ENCODE measurements around the gene PREP.

The PREP gene

DNA sequence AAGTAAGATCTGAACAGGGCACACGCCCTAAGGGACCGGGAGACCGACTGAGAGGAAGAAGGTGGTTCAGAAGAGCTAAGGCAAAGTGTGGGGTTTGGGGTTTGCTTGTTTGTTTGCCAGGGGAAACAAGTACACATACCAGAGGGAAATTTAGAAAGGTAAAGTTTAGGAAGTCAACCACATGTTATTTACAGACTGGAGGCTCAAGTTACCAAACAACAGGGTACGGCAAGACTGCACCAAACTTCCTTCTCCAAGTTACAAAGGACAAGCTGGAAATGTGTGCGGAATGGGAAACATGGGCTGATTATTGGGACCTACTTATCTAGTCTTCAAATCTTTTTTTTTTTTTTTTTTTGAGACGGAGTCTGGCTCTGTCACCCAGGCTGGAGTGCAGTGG is 11.2 kb downstream of the PREP start:
- no peak for DNase-seq

DNA sequence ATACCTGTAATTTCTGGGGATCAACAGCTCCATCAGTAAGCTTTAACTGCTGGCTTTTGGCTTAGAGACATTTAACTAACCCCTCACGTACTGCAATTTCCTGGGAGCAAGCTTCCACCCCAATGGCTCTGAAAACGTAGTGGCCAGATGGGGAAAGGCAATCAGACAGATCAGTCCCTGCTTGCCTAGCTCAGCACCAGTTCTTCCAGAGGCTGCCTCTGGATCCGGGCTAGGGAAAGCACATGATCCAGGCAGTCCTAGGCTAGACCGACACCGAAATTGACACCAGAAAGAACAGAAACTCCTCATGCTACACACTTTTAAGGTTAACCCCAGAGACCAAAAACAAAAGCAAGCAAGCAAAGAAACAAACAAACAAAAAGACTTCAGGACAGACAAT is 13.3 kb downstream of the PREP start:
- no peak for DNase-seq

DNA sequence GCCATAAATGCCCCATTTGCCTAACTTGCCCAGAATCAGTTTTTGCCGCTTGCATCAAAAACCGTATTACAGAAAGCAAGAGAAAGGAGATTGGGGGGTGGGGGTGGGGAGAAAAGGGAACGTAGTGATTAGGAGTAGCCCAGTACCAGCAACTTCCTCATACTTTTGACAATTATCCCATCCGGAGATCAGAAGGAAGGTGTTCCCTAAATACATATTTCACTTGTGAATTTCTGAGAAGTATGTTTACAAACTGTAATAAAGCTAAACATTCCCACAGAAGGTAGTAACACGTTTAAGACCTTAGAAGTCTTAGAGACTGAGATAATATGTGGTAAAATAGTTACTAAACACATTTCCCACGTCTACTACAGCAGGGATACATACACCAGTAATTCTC is 14.5 kb downstream of the PREP start:
- no peak for DNase-seq

DNA sequence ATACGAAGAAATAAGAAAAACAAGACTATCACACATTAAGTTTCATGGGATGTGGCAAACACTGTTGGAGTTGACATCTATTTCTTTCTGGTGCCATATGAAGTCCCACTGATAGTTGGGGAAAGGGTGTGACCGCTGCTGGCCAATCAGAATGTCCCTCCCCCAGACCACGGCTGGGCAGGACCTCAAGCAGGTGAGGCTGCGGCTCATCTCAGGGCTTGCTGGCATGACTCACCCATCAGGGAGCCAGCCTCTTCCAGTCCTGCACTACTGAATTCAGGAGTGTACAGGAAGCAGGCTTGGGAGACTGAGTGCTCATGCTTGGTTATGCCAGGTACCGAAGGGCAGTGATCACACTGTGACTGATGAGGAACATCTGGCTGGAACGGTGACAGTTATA is 18.9 kb downstream of the PREP start:
- no peak for DNase-seq

DNA sequence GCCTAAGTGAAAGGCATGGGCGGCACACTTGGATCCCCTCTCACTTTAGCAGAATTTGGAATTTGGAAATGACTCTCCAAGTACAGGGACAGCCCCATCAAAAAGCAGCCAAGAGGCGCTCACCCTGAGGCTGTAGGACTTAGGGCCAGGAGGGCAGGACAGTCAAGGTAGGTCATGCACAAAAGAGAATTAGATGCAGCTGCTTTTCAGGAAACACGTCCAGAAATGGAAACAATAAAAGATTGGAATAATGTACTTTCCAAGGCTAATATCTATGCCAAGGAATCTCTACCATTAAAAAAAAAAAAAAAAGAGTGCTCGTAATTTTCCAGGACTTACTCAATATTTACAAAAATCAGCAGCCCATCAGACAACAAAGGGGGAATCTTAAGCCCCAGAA is 19.9 kb downstream of the PREP start:
- no peak for DNase-seq

DNA sequence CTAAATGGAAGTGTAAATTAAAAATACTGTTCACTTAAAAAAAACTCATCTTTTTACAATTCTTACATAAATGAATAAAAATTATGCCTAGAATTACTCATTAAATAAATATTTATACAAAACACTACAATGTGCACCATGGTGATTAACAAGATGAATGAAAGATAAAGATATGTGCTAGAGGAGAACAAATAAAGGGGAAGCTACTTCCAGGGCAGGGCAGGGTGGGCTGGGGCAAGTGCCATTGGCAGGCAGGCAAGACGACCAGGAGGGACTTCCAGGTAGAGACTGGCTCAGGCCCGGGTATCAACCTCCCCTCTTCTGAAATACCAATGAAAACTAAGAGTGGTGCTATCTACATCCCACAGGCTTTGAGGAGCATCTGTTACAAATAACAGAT is 20.4 kb downstream of the PREP start:
- DNase-seq, result no peak

DNA sequence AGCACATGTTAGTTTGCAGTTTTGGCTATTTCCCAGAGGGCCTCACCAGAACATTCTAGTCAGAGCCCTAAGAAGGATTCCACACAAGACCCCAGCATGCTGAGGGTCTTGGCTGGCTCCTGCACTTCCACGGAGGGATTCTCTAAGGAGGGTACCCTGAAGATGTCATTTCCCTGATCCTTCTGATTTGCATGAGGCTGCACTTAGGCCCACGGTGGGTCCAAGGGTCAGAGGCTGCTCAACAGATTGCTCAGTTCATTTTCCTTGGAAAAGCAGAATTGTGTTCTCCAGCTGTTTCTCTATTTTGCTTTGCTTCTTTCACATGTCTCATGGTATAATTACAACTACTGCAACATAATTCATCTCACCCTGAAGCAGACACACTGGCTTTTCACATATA is 22.2 kb downstream of the PREP start:
- no peak for DNase-seq

DNA sequence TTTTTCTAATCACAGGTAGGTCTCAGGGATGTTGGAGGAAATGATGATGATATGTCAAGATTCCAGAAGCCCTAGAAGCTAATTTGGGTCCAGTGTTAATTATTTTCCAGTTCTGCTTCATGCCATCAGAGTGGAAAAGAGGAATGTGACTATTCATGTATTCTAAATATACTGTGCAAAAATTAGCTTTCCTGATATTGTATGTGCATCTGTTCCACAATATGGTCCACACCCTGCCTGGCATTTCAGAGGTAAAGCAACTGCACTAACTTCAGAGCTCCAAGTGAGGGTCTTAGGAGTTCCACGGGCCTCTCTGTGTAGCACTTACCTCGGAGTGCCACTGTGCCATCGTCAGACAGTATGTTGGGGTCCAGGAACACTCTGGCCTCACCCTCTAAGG is 27.1 kb downstream of the PREP start:
- DNase-seq, result no peak

DNA sequence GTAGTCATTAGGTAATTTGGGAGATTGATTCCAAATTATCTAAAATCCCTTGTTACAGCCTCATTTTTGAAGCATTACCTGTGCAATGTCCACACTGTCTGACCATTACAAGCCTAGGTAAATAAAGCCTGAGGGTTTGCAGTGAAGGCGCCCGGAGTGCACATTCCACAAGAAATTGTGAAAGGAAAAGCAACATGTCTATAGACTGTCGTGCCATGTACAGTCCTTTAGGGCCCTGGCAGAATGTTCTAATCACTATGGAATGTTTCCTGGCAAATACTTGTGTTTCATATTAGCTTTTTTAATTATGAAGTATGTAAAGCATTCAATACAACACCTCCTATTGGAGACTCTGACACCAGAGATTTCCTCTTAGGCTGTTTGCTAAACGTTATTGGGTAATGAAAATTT is 28.9 kb downstream of the PREP start:
- no peak for DNase-seq

DNA sequence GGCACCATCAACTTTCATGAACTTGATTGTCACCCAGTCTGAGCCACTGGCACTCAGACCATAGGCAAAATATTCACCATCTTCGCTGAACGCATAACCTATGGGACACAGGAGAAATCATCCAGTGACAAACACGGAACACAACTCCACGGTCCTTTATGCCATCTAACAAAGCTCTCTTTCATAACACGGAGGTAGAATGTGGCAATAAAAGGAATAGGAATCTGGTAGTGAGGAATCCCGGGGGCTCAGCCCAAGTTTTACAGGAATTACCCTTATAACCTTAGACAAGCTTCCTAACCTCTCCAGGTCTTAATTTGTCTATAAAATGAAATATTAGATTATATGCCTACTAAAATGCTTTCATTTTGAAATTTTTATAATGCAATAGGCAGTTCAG is 29.4 kb downstream of the PREP start:
- no peak for DNase-seq

DNA sequence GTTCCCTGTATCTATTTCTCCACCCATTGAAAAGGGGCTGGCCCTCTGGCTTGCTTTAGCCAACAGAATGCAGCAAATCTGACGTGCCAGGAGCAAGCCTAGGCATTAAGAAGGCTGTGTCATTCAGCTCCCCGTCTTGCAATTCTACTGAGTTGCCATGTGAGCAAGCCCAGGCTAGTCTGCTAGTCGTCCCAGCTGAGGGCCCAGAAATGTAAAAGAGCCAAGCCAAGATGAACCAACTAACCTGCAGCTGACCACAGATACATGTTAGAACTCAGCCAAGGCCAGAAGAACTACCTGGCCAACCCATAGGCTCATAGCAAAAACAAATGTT is 30.1 kb downstream of the PREP start:
- DNase-seq, result no peak

DNA sequence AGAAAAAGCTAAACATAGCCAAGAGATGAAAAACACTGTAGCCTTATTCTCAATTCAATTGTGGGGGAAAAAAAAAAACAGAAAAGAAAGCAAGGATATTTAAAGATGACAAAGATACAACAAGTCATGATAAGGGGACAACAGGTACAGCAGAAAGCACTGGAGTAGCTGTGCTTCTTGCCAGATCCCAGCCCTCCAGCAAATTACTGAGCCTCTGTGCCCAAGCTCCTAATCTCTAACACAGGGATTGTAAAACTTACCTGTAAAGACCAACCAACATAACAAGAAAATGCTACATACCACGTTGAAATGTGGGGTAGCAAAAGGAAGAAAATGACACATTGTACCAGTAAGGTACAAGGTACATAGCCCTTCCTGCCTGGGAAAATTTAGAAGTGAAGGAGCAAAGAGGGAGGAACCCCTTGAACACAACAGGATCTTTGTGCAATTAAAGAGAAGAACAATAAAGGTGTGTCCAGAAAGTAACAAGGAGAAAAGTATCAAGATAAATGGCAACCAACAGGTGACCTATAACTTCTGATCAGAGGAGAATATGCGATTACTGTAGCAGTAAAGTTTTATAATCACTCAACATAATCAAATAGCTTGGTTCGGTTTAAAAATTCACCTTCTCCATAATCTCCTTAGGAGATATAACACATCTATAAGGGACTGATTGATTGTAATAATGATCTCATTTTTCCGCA is 30.6 kb downstream of the PREP start:
- no peak for DNase-seq

DNA sequence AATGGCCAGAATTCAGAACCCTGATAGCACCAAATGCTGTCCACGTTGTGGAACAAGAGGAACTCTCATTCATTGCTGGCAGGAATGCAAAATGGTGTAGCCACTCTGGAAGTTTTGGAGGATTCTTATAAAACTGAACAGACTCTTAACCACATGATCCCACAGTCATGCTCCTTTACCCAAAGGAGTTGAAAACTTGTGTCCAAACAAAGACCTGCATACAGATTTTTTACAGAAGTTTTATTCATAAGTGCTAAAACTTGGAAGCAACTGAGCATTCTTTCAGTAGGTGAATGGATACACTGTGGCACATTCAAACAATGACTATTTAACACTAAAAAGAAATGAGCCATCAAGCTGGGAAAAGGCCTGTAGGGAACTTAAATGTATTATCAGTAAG is 32.5 kb downstream of the PREP start:
- no peak for DNase-seq

DNA sequence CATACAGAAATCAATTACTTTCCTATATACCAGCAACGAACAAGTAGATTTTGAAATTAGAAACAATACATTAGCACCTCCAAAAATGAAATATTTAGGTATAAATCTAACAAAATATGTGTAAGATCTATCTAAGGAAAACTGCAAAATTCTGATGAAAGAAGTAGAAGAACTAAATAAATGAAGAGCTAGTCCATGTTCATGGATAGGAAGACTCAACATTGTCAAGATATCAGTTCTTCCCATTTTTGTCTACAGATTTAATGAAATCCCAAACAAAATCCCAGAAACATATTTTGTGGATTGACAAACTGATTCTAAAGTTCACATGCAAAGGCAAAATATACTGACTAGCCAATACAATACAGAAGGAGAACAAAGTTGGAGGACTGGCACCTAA is 33.7 kb downstream of the PREP start:
- no peak for DNase-seq

DNA sequence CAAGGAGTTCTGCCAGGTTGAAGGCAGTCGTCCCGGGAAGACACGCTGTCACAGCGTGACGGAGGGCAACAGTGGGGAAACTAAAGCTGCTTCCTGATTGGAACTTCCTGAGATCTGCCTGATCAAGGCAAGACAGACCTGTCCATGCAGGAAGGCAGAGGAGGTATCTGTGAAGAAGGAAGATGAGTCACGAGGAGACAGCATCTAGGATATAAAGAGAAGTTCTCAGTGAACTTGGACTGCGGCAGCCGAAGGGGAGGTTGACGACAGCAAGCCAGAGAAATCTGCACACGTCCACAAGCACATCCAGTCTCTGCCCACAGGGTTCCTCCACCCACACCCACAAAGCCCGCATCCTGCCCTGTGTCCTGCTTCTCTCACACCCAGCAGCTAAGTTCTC is 38.6 kb downstream of the PREP start:
- no peak for DNase-seq

DNA sequence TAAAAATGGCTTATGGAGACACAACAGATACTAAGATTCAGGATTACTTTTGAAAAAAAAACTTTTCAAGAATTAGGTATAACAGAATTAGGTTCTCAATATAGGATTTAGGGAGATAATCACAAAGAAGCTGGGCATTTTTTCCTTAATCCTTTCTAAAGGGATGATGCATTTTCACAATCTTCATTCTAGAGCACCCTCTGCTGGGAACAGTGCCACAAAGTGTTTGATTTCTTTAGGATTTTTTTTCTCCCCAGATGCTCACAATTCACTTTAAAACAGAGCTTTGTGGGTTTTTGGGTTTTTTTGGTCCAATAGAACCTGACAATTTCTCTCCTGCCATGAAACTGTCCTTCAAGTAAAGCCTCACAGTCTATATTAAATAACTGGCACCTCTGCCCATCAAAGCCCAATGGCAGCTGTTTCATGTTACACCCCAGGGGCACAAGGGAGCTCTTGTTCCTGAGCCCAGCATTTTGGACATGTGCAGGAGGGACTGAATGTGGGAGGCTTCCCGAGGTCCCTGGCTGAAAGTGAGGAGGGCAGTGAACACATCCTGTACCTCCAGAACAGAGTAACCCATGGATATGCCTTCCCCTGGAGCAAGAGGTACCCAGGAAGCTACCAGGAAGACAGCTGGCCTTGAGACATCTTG is 39.7 kb downstream of the PREP start:
- DNase-seq, result peak; percentile 25

DNA sequence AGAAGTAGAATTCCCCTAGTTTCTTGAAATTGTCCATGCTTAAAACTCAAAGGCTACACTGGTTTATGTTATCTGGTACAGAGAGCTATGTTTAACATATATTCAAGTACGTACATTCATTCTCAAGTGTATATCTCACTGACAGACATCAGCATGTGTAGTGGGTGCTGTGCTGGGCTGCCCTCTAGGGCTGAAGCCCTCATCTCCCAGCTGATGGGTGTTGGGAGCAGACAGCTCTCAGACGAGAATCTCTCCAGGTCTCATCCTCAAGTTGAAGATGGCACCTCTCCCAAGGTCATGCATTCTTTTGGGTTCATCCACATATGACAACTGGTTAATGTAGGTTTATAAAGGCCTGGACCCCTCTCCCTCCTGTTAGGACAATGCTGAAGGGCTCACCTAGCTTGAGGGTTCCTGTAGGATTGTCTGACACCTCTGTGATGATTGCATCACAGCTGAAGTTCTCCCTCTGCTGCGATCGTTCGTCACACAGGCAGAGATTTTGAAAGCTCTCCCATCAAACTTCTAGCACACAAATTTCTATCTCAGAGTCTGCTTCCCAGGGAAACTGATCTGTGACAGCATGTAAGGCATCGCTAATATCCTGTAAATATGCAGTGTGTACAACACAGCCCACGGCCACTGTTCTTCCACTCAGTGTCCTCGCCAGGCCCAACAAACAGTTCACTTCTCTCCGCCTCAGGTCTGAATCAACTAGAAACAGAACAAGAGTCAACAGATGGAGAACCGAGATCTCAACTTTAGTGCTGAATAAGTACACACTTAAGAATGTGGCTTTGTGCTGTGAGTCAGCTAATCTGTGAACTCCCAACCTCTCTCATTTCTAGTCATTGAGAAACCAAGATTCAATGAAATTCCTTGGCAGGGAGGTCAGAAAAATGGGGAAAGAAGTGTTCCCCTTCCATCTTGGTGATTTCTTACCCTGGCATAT is 43.2 kb downstream of the PREP start:
- peak; percentile 82 for DNase-seq

DNA sequence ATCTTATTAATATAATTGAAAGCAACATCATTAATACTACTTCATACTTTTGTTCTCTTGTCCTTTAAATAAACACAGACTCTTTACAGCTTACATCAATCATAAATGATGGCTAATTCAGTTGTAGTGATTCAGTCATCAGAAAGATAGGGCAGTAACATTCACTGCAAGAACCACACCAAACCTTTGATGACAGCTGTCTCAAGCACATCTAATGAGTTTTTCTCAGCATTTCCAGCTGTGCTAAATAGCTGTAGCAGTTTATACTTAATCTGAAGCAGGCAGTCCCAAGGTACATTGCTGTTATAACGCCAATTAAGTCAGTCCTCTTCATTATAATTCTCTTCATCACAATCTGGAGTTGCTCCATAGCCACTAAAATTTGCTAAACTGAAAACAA is 45.7 kb downstream of the PREP start:
- no peak for DNase-seq

DNA sequence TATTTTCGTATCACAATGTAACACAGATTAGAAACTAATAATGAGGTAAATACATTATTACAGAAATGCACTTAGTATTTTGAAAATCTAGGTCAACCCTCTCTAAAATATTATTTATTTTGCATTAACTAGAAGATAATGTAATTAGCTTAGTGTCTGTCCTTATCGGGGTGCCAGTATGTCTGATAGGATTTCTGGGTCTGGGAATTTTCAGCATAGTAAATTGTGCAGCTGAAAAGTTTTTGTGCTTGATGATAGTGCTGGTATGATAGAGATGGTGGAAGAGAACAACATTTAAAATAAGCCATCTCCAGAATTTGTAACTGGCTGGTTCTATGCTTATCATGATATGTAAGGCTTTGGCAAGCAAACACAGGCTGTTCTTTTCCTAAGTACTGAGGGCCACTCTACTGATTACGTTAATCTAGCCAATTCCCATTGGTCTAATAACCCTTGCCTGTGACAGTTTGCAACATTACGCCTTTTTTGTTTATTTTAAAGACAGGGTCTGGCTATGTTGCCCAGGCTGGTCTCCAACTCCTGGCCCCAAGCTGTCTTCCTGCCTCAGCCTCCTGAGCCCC is 50.8 kb downstream of the PREP start:
- no peak for DNase-seq

DNA sequence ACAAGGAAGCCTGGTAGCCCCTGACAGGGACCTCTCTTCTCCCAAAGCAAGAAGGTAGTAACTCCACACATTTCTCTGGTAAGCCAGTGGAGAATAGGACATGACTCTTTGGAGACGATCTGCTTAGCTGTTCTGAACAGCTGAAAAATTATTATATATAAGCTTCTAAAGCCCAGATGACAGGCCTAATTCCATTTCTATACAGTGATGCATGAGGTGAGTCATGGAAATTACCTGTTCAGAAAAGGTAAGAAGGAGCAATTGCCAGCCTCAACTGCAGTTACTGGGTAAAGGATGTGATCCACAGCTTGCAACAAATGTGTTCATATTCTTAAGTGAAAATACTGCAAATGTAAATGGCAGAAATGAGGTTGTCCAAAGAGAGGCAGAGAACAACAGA is 54.0 kb downstream of the PREP start:
- no peak for DNase-seq

DNA sequence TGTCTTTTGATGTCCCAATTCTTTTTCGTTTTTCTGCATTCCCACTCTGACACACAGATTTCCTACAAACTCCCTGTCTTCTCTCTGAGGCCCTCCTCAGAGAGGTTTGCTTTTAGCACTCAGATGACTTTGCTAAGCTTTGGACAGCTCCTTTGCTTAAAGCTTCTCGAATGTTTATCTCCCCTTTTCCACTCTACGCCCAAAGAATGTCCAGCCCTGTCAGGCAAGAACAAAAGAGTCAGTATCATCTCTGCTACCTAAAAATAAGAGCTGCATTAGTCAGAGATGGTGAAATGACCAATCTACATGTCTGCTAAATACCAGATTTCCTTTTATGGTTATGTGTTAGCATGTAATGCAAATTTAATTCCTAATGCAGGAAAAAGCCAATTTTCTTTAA is 56.8 kb downstream of the PREP start:
- DNase-seq, result peak; percentile 86

DNA sequence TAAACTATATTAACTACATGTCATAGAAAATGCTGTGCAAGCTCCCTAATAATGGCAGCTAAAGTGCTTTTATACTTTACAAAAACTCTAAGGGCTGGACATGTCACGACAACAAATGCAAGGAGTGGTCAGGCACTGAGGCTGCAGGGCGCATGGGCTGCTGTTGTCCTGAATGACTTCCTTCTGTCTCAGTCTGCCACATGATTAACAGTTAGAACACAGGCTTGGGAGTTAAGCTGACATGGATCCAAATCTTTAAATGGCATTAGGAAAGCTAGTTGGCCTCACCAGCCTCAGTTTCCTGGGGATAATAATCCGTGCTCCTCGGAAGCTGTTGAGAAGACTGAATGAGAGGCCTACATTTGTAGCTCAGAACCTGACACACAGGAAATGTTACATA is 57.4 kb downstream of the PREP start:
- DNase-seq, result no peak

DNA sequence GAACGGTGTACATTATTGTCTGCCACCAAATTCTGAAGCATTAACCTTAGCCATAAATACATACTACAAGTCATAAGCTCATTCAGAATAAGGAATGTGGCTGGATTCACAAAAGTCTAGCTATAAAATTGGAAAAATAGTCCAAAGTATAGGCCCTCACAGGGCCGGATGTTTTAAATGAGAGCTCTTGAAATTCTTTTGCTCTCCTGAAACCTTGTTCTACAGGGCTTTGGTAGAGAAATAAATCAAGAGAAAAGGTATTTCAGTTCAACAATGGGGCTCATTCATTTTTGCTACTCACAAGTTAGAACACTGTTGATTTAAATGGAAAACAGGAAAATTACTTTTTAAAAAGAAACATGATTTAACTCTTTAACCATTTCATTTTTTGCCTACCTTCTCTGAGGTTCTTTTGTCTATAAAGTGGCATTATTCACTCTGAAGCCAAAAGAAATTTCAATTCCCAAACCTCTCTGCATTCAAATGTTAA is 58.0 kb downstream of the PREP start:
- DNase-seq, result no peak
